Measurements from ENCODE around the gene FAM216B.
"Not testable (repeated sequence)": the region's sequence is repeated elsewhere in the genome, so short reads cannot be mapped to it uniquely, and the experiment has no call there.

FAM216B gene

DNA sequence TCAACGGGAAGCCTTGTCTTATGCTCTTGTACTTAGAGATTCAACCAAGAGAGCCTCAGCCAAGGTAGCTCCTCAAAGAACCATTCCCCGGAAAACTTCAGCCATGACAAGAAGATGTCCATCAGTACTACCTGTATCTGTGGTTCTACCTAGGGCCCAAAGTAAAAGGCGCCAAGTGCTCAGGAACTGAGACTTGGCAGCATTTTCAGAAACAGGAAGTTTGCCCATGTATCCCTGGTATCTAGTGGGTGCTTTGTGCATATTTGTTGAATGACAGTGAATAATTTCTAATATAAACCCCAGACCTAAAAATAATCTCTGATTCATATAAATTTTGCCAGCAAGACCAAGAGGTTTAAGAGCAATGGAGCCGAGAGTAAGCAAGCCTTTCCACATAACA lies 7.2 kb downstream of the FAM216B start:
- DNase-seq = no peak

DNA sequence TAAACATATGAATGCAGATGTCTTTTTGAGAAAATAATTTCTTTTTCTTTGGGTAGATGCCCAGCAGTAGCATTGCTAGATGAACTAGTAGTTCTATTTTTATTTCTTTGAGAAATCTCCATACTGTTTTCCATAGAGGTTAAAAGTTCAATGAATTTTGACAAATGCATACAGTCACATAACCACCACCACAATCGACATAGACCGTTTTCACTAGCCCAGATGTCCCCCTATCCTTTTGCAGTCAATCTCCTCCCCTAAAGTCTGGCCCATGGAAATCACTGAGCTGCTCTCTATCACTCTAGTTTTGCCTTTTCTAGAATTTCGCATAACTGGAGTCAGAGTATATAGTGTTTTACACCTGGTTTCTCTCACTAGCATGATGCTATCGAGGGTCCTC lies 10.8 kb downstream of the FAM216B start:
- no peak for DNase-seq

DNA sequence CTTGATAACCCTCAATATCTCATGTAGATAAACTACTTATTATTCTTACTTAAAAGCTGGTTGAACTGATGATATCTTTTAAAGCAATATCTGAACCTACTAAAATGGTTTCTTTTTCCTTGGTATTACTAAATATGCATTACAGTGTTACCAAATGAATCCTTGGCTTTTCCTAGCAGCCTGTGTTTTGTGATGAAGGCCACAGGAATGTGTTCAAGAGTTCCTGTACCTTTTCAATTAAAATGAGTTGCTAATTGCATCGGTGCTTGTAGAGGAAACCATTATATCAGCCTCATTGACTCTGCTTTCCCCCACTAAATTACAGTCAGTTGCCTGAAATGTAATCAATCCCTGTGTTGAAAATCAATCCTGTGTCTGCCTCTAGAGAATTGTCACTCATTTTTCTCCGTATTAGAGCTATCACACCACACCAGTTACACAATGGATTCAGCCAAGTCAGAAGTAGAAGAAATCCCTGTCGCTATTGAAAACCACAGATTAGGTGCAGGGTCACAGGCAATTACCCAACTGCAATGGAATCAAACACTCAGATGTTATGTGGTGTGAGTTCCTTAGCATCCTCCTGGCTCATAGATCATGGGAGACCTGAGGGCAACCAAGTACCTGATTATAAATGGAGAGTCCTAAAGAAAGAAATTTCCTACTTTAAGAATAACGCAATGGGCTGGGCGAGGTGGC lies 13.3 kb downstream of the FAM216B start:
- no peak for DNase-seq

DNA sequence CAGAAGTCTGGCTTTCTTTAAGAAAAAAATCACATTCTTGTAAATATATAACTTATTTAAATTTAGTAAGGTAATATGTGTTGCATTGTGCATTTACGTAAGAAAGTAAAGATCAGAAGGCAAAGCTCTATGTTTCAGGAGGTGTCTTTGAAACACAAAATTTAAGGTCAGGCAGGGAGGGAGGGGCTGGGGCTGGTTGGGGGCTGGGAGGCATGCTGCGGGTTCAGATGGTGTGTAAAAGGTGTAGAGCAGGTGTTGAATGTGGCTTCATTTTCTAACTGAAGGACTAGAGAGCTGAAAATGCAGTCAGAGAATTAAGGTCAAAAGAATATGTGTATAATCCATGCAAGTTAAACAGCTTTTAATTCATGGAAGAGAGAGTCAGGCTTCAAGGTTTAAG lies 14.3 kb downstream of the FAM216B start:
- DNase-seq = no peak

DNA sequence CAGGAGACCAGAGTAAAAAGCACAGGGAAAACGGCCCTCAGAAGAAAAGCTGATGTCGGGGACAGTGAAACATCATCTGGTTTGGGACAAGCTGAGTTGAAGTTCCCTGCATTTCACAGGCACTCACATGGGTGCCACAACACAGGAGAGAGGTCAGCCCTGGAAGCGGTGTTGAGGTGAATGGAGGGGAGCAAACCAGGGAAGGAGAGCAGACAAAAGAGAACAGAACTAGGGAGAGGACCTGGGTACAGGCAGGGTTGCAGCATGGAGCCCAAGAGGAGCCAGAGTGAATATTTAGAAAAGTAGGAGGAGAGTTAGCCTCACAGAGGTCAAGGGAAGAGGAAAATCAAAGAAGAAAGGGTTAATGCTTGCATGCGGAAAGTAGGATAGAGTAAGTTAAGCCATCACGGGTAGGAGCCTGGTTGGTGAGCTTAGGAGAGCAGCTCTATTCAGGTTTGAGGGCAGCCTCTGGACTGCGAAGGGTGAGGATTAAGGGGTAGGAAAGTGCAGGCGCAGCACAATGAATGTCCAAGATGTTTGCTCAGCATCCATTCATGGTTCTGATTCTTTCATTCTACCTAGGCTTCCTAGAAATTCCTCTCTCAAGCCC lies 15.5 kb downstream of the FAM216B start:
- DNase-seq = no peak

DNA sequence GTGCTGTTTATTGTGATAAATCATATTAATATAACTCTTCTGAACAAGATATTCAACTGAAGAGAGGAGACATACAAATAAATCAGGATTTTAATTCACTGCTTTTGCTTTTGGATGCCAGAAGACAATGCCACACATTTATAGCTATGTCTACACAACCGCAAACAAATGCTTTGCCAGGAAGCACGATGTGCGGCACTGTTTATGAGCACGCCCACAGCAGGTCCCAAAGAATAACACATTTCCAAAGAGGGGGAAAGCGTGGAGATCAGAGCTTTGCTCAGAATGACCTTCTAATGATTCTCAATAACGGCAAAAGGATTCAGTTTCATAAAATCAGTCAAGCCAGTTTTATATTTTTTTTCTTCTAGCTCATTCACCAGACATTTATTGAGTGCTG lies 16.7 kb downstream of the FAM216B start:
- DNase-seq = no peak

DNA sequence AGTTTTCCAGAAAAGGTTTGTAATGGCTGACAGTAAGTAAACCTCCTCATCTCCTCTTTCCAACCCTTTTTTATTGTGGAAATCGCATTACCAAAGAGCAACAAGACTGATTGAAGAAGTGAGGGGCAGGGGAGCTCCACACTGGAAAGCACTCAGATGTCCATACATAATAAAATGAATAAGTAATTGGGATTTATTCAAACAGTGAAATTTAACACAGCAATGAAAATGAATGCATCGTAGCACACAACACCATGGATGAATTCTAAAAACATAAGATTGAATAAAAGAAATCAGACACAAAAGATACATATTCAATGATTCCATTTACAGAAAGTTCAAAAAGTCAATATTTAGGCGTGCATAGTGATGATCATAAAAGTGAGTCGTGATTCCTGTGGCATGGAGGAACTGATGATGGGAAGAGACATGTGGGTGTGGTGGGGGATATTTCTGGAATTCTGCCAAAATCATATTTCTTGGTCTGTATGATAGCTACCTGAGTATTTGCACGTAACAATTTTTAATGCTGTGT lies 18.8 kb downstream of the FAM216B start:
- no peak for DNase-seq

DNA sequence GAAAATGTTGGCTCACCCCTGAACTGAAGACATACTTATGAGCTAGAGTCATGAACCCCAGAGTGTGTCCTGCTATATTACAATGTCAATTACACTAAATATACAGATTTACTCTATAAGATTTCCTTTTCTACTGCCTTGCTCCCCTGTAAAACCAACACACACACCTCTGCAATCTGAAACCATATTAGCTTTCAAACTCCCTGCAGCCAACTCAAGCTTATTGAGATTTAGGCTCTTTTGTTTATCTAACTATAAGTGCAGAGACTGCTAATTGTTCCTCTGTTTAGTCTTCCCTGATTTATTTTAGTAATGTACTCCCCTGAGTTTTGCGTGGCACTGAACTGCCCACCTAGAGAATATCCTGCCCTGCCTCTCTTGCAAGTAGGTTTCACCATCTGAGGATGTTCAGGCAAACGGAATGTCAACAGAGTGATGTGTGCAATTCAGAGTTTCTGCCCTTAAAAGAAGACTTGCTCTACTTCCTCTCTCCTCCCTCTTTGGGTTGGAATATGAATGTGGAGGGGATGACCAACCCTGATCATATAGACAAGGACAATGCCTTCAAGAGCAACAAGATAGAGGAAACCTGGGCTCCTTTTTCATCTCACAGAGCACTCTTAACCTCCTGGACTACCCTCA lies 22.3 kb downstream of the FAM216B start:
- no peak for DNase-seq

DNA sequence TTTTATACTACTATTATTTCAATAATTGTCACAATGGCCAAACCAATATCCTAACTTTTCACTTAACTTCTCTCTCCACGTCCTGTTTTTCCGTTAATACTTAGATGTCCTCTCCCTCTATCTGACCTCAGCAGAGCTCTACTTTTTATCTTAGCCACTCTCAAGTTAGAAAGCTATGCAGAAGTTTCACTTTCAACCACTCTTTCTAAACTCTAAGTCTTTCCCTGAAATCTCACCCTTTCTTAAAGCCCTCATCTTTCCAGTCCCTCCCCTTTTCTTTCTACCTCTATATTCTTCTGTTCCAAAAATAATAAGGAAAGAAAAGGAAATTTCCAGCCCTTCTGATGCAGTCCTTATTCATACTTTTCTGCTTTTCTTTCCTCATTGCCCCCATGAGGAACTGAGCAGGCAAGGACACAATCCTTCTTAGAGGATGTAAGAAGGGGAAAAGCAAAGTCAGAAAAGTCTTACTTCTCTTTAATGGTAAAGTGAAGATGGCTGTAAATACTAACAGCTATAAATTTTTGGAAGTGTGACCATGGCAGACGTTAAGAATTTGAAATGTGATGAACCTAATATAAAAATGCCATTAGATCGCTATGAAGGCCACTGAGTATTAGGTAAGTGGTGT lies 23.0 kb downstream of the FAM216B start:
- DNase-seq = no peak

DNA sequence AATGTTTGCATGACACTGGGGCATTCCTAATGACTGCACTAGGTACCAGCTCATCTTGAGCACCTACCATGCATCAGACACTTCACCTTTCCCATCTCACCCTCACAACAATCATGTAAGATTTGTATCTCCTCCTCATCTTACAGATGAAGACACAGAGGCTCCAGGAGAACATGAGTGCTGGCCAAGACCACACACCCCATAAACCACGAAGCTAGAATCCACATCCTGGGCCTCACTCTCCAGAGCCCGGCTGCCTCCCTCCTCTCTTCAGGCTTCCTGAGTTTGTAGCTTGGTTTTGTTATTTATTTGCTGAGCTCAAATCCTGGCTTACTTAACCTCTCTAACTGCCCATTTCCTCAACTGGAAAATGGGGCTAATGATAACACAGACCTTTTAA lies 25.9 kb downstream of the FAM216B start:
- no peak for DNase-seq

DNA sequence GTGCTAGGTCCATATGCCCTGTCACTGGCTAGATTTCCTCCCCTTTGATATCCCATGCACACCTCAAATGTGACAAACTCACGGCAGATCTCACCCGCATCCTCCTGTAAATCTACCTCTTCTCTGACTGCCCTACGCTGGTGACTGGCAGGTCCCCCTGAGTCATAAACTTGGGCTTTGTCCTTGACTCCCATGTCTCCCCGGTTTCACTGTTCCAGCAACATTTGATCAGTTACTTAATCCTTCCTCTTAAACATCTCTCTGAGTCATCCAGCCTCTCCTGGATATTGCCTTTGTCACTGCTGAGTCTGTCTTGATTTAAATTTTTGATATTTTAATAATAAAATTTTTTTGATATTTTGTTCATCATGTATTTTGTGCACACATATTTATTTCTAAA lies 26.5 kb downstream of the FAM216B start:
- DNase-seq = no peak

DNA sequence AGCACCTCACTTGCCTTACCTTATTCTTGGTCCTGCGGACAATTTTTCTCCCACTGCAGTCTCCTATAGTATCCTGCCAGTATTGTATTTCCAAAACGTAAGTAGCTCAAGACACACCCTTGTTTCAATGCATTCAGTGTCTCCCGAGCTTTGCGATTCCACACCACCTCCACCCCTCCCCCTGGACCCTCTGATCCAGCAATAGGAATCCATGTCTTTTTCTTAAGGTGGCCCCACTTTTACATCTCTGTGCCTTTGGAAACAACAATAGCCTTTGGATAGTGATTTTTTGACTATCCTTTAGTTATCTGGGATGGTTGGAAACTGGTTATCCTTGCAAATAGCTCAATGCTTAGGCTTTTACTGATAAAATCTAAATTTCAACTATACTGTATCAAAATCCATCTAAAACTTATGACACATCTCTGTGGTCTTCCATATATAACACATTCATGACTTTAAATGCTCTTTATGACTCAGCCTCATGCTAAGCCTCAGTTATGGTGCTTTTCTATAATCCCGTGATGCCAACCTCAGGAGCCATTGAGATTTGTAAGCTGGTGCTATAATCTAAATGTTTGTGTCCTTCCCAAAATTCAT lies 27.1 kb downstream of the FAM216B start:
- DNase-seq = no peak

DNA sequence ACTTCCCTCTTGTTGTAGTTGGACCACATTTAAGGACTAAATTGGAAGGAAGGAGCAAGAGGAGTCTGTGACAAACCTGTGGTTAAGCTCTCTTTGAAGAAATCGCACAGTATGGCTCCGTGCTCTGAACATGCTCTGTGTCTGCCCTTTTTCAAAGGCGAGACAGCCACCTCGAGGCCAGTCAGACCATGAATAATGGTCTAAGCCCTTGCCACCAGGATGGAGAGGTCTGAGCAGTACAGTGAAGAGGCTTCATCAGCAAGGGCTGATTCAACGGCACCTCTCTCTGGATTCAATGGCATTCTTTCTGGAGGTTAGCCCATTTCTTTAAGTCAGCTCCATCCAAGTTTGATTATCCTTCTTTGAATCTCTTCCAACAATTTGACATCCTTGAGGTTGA lies 30.9 kb downstream of the FAM216B start:
- no peak for DNase-seq

DNA sequence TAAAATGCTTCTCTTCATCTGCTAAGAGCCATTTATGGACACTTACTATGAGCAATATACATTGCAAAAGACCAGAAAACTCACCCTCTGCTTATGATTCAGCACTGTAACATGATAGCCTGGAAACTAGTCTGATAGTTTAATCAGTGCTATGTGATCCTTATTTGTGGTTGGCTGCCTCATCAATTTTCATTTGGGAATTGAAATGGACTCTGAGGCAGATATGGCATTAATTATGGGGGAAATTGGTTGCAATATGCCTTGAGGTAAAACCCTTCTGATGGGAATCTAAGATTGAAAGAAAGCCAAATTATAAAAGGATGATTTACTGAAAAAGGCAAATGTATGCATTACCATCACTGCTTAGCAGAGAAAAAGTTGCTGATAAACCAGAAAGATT lies 33.5 kb downstream of the FAM216B start:
- DNase-seq = peak; percentile 1

DNA sequence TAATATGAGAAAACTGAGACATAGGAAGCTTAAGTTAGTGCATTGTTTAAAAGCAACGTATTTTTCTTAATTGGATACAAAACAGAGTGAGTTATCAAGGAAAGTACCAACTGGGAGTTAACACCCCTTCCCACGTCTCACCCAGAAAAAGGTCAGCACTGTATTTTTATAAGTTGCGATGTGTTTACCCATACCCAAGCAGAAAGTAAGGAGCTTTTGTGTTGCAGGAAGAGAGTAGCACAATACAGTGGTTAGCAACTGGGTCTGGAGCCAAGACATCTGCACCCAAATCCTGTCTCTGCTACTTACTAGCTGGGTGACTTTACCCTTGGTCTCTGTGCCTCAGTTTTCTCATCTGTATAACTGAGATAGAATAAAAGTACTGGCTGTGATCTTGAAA lies 34.3 kb downstream of the FAM216B start:
- DNase-seq = no peak

DNA sequence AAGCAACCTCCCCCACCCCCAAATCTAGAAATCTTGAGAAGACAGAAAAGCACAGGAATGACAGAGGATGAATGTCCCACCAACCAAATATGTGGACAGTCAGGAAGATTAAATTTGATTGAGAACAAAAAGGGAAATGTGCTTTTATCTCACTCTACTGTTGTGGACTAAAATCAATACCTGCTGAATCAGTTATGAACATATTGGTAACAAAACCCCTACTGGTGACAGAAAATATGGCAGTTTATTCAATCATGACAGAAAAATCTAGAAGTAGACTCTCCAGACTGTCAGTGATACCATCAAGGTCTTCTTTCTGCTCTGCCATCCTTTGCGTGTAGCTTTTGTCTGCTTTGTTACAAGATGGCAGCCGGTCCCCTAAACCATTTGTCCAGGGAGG lies 35.2 kb downstream of the FAM216B start:
- DNase-seq = no peak

DNA sequence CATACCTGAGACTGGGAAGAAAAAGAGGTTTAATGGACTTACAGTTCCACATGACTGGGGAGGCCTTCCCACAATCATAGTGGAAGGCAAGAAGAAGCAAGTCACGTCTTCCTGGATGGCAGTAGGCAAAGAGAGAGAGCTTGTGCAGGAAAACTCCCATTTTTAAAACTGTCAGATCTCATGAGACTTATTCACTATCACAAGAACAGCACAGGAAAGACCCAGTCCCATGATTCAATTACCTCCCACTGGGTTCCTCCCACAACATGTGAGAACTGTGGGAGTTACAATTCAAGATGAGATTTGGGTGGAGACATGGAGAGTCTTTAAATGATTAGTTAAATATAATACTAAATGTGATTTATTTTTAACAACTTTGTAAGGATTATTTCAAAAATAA lies 38.3 kb downstream of the FAM216B start:
- DNase-seq = not testable (repeated sequence)

DNA sequence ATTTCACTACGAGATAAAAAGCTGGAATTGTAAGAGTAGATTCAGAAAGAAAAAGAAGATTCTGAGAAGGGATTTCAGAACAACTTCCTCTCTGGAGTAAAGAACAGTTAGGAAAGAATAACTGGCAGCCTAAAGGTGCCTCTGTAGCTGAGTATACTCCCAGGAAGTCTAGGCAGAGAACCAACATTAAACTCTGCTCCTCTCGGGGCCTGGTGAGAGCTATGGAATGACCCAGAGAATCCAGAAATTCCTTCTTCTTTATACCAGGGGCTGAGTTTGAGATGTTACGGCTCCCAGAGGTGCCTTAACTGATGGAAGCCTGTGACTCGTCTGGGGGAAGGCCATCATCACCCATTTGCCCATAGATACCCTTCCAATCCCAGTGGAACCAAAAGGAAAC lies 39.1 kb downstream of the FAM216B start:
- DNase-seq = no peak

DNA sequence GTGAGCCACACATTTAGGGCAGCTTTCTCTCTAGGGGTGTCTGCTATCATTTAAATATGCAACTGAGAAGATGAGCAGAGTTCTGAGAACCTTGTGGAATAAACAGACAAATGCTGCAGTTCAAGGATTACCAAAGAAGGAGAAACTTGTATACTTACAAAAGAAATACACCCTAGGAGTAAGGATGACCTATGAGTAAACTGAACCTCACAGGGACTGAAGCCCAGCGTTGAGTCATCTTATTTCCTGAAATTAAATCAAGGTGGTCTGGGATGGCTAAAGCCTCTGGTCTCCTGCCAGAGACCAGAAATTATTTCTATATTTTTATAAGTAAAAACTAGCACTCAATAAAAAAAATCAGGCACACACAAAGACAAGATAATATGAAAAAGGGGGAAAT lies 40.1 kb downstream of the FAM216B start:
- DNase-seq = no peak

DNA sequence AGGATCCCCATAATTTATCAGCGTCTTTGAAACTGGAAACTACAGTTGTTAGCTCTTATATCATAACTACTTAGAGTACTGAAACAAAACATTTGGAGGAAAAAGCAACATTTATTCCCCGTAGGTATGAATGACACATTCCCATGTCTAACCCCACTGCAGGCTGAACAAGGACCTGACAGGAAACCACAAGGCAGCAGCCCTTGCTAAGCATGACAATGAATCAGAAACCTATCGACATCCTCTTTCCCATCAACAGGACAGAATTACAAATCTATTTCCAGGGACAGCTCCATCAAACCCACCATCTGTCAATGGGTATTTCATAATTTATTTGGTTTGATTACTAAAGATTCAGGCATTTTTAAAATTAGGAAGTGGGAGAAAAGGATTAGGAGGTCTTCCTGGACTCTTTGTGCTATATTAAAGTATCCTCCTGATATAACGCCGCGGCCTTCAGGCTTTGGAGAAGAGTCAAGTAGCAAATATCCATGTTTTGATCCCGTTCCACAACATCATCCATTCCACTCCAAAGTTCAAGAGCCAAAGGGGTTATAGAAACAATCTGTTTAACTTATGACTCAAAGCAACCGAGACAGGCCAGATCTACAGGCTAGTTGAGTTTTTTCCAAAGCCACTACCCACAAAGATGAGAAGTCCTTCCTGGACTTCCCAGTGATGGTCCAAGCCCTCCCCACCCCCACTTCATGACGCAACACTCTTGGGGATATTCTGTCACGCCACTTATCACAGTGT lies 51.1 kb downstream of the FAM216B start:
- DNase-seq = no peak

DNA sequence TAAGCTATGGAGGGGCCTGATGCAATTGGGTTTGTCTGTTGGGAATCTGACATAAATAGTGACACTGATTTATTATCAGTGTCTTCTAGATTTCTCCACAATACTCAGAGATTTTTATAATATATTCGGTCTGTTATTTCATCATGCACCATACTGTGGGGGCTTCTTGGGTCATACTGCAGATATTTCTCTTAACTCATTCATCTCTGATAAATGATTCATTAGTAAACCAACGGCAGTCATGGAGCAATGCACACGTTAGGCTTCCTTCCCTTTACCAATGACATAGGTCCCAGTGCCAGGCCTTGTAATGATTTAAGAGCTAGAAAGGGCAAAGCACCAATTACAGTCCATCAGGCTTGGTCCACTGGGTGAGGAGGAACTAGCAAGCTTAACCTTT lies 53.6 kb downstream of the FAM216B start:
- no peak for DNase-seq

DNA sequence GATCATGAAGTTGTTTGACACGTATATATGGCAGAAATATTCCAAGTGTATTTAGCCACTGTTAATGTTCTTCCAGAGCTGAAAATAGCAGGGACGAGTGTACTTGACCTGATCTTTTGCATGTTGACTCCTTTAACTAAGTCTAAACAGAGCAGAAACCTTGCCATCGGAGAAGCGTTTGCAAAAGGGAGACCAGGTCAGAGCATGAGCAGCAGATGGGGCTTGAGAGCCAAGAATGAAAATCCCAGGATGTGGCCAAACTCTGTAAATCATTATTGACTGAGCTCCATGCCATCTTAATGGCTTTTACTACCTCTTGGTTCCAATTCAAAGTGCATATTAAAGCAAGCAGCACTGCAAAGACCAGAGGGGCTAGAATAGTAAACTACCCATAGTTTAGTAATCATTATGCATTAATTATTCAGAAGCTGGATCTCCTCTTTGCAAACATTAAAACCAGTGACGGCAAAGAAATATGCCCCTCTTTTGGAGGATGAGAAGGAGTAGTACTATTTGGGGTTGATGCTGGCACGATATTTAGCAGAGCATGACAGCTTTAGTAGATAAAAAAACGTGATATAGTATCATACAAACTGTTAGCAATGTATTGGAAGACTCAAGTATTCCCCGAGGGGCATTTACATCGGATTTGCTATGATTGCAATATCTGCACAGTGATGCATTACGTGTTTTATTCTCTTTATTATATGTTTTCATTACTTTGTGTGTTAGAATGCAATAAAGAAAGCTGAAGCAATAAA lies 55.7 kb downstream of the FAM216B start:
- peak; percentile 2 for DNase-seq

Data from NCI-H1694 (cell line).